Neuronal stem cell (in vitro differentiated cells): Measurements from ENCODE around the gene YEATS2.

Experiments used
- DNase-seq: peaks from one replicate; pipeline ENCODE4 v3.0.0-alpha.2; 2013; ENCODE audit warnings: low spot score
- H2AFZ ChIP-seq: one replicate; pipeline ENCODE4 v1.6.1; 2013; ENCODE audit warnings: mild to moderate bottlenecking, low read length, inconsistent platforms
- H2AK5ac ChIP-seq: 2 replicates; pipeline ENCODE4 v1.6.1; 2013; ENCODE audit warnings: low read depth, mild to moderate bottlenecking, inconsistent platforms, low read length, moderate library complexity, mixed read lengths
- H2BK120ac ChIP-seq: 2 replicates; pipeline ENCODE4 v1.6.1; 2013; ENCODE audit warnings: low read depth, mild to moderate bottlenecking, inconsistent platforms, low read length, moderate library complexity, mixed read lengths
- H2BK12ac ChIP-seq: one replicate; pipeline ENCODE4 v1.6.1; 2013; ENCODE audit warnings: low read length, inconsistent platforms
- H2BK15ac ChIP-seq: 2 replicates; pipeline ENCODE4 v1.6.1; 2013; ENCODE audit warnings: mild to moderate bottlenecking, low read length, inconsistent platforms, mixed read lengths
- H2BK5ac ChIP-seq: one replicate; pipeline ENCODE4 v1.6.1; 2013; ENCODE audit warnings: inconsistent platforms, mild to moderate bottlenecking, low read length, moderate library complexity
- H3K14ac ChIP-seq: one replicate; pipeline ENCODE4 v1.6.1; 2013; ENCODE audit warnings: low read length, inconsistent platforms
- H3K18ac ChIP-seq: 2 replicates; pipeline ENCODE4 v1.6.1; 2013; ENCODE audit warnings: low read length, inconsistent platforms
- H3K23ac ChIP-seq: 2 replicates; pipeline ENCODE4 v1.6.1; 2013; ENCODE audit warnings: low read depth, mild to moderate bottlenecking, mixed read lengths, low read length, inconsistent platforms; ENCODE audit not compliant: poor library complexity
- H3K27ac ChIP-seq: replicated peaks from 3 replicates; pipeline ENCODE4 v1.5.1; 2013; ENCODE audit warnings: low read length, inconsistent platforms
- H3K27me3 ChIP-seq, 3 experiments: 2 replicates each; pipeline ENCODE4 v1.6.1; 2013; ENCODE audit warnings: low read length in 3 of 3, mild to moderate bottlenecking in 2 of 3, inconsistent platforms in 1 of 3, low read depth in 1 of 3, mixed read lengths in 1 of 3, moderate library complexity in 1 of 3; ENCODE audit not compliant: control insufficient read depth in 3 of 3, insufficient read depth in 3 of 3
- H3K36me3 ChIP-seq, 2 donors: replicated peaks in 1 of 2; 2 replicates each; pipeline ENCODE4 v1.6.1; 2013; ENCODE audit warnings: low read length in 2 of 2; ENCODE audit not compliant: control insufficient read depth in 2 of 2, insufficient read depth in 2 of 2
- H3K4ac ChIP-seq: 2 replicates; pipeline ENCODE4 v1.6.1; 2013; ENCODE audit warnings: inconsistent platforms, mild to moderate bottlenecking, low read length, moderate library complexity
- H3K4me1 ChIP-seq, 2 donors: 1 replicate in 1 of 2; 2 replicates in 1 of 2; pipeline ENCODE4 v1.6.1; 2013; ENCODE audit warnings: low read length in 2 of 2, low read depth in 1 of 2; ENCODE audit not compliant: control insufficient read depth in 2 of 2, insufficient read depth in 1 of 2
- H3K4me2 ChIP-seq: one replicate; pipeline ENCODE4 v1.6.1; 2013; ENCODE audit warnings: mild to moderate bottlenecking, low read length, inconsistent platforms; ENCODE audit not compliant: insufficient read depth, poor library complexity, severe bottlenecking
- H3K4me3 ChIP-seq, 2 donors: 2 replicates each; pipeline ENCODE4 v1.5.1; 2013; ENCODE audit warnings: low read length in 2 of 2, mild to moderate bottlenecking in 2 of 2, inconsistent platforms in 1 of 2, moderate library complexity in 1 of 2
- H3K79me1 ChIP-seq: one replicate; pipeline ENCODE4 v1.6.1; 2013; ENCODE audit warnings: low read depth, mild to moderate bottlenecking, inconsistent platforms, low read length, moderate library complexity
- H3K9ac ChIP-seq: one replicate; pipeline ENCODE4 v1.6.1; 2013; ENCODE audit warnings: mild to moderate bottlenecking, low read depth, low read length, inconsistent platforms; ENCODE audit not compliant: poor library complexity
- H3K9me3 ChIP-seq, 2 donors: replicated peaks in 1 of 2; 2 replicates each; pipeline versions ENCODE3 to v1.6.1; 2013; ENCODE audit warnings: low read length in 2 of 2, mild to moderate bottlenecking in 2 of 2, inconsistent platforms in 1 of 2, low read depth in 1 of 2, mixed read lengths in 1 of 2, moderate library complexity in 1 of 2; ENCODE audit not compliant: control insufficient read depth in 2 of 2, insufficient read depth in 1 of 2
- H4K8ac ChIP-seq: one replicate; pipeline ENCODE4 v1.6.1; 2013; ENCODE audit warnings: low read depth, mild to moderate bottlenecking, inconsistent platforms, low read length, moderate library complexity
- H4K91ac ChIP-seq: one replicate; pipeline ENCODE4 v1.6.1; 2013; ENCODE audit warnings: low read length, low read depth, mild to moderate bottlenecking, inconsistent platforms; ENCODE audit not compliant: poor library complexity
- WGBS, 2 donors: extraction: QIAGEN DNeasy Blood & Tissue Kit; methylation state at CpG; one replicate each; pipeline ENCODE4 v1.1.7; 2013; ENCODE audit warnings: missing lambda C conversion rate in 2 of 2, mixed read lengths in 1 of 2; ENCODE audit not compliant: insufficient read length in 2 of 2, insufficient replicate concordance in 1 of 2; ENCODE audit errors: extremely low coverage in 2 of 2; 5-methylcytosine and 5-hydroxymethylcytosine counted together

The YEATS2 gene

DNA sequence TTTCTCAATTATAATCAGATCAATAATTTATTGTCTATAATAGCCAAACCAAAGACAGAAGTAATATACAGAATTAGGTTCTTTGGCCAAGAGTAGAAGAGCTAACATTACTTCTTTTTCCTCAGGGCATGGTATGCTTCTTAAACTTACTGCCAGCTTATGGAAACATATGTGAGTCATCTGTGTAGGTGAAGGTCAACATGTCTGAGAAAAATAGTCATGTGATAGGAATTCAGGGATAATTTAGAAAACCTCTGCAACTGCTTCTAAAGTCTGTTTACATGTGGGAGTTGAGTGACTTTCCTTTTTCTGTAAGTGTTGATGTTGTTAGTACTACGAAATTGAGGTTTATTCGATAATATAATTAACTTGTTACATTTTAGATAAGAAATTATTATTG lies 147.0 kb downstream of the YEATS2 start:
- Histone ChIP-seq H2BK5ac (no peak overlapping the region), H3K14ac (no peak overlapping the region), H4K8ac (no peak overlapping the region), H3K27me3 (no peaks in the 10 kb centered on the region), H3K18ac (no peak overlapping the region), H4K91ac (no peak overlapping the region), H3K36me3 (peaks cover 23 to 92% of the 10 kb centered on the region in 2 donors), H3K23ac (no peak overlapping the region), H2BK120ac (no peak overlapping the region), H2AFZ (no peak overlapping the region), H3K4me1 (no peaks in the 10 kb centered on the region), H3K4me2 (no peak overlapping the region), H2AK5ac (no peak overlapping the region), H3K4ac (no peak overlapping the region), H2BK15ac (no peak overlapping the region), H3K4me3 (no peak overlapping the region), H2BK12ac (no peak overlapping the region), H3K9me3 (peaks cover 0 to 10% of the 10 kb centered on the region in 2 donors), H3K9ac (no peak overlapping the region), H3K79me1 (no peaks in the 10 kb centered on the region), H3K27ac (no peak overlapping the region)
- DNase-seq = no peak
- WGBS, 2 donors = no CpG with 5 or more reads among the region's 2 CpGs

DNA sequence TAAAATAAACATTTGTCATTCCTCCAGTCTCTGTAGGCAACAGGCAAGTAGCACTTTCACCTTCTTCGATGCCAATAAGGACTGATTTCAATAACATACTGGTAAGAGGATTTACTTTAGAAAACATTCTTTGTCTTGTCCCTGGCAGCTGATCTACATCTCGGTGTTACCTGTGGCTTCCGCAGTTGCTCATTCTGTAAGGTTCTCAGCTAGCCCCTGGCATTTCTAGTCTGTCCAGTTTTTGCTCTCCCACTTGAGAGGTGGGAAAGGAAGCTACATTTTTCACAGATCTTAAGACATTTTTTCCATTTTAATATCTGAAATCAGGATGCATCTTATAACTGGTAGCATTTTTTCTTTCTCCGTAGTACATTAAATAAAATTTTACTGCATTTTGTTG lies 147.5 kb downstream of the YEATS2 start:
- WGBS, 2 donors = no CpG with 5 or more reads among the region's 4 CpGs
- no peak overlapping the region for H3K27ac ChIP-seq

DNA sequence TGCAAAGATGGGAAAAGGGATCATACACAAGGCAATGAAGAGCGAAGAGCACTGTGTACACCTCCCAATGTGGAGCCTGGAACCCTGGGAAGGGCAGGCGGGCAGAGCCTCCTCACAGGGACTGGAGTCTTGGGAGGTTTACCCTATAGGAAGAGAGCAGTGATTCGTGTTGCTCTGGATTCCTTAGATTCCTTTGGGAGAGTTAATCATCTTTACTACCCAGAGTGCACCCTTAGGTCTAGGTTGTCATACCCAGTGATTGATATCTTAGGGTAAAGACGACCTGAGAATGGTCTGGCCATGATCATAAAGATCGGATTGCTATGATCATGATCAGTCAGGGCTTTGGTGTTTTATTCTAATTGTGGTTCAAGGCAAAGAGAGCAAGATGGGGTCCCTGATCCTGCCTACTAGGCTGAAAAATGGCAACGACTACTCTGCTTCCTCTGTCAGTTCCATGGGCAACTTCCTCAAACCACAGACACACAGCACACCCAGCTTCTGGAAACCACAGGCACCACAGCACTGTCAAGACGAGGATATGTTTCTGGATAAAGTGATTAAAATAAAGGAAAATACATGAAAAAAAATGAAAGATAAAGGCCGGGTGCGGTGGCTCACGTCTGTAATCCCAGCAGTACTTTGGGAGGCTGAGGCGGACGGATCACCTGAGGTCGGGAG lies 148.2 kb downstream of the YEATS2 start:
- Histone ChIP-seq H3K4me1 (no peaks in the 10 kb centered on the region), H3K9ac (no peak overlapping the region), H2BK12ac (no peak overlapping the region), H3K27ac (no peak overlapping the region), H3K14ac (no peak overlapping the region), H4K91ac (no peak overlapping the region), H4K8ac (no peak overlapping the region), H2BK120ac (no peak overlapping the region), H3K9me3 (peaks cover 0 to 10% of the 10 kb centered on the region in 2 donors), H3K23ac (no peak overlapping the region), H3K27me3 (no peaks in the 10 kb centered on the region), H2AK5ac (no peak overlapping the region), H3K18ac (no peak overlapping the region), H3K4me3 (no peak overlapping the region), H3K79me1 (no peaks in the 10 kb centered on the region), H3K4me2 (no peak overlapping the region), H2AFZ (no peak overlapping the region), H2BK5ac (no peak overlapping the region), H2BK15ac (no peak overlapping the region), H3K4ac (no peak overlapping the region), H3K36me3 (peaks cover 24 to 92% of the 10 kb centered on the region in 2 donors)
- DNase-seq = no peak
- no CpG with 5 or more reads among the region's 13 CpGs for WGBS, 2 donors

More for the DNA sequence above, 147.5 kb downstream of the YEATS2 start:
- H3K4ac ChIP-seq = no peak overlapping the region
- H3K9me3 ChIP-seq = peaks cover 0 to 10% of the 10 kb centered on the region in 2 donors
- no peaks in the 10 kb centered on the region for H3K79me1 ChIP-seq
- no peaks in the 10 kb centered on the region for H3K4me1 ChIP-seq
- H3K27me3 ChIP-seq = no peaks in the 10 kb centered on the region
- H3K23ac ChIP-seq = no peak overlapping the region
- no peak overlapping the region for H2BK5ac ChIP-seq
- no peak overlapping the region for H2BK120ac ChIP-seq
- H3K36me3 ChIP-seq = peaks cover 24 to 92% of the 10 kb centered on the region in 2 donors
- H4K8ac ChIP-seq = no peak overlapping the region
- no peak overlapping the region for H2BK12ac ChIP-seq
- no peak overlapping the region for H2AK5ac ChIP-seq
- H3K14ac ChIP-seq = no peak overlapping the region
- no peak overlapping the region for H2AFZ ChIP-seq
- DNase-seq = no peak
- H2BK15ac ChIP-seq = no peak overlapping the region
- H3K4me3 ChIP-seq = no peak overlapping the region
- H3K9ac ChIP-seq = no peak overlapping the region
- H4K91ac ChIP-seq = no peak overlapping the region
- H3K4me2 ChIP-seq = no peak overlapping the region
- H3K18ac ChIP-seq = no peak overlapping the region

DNA sequence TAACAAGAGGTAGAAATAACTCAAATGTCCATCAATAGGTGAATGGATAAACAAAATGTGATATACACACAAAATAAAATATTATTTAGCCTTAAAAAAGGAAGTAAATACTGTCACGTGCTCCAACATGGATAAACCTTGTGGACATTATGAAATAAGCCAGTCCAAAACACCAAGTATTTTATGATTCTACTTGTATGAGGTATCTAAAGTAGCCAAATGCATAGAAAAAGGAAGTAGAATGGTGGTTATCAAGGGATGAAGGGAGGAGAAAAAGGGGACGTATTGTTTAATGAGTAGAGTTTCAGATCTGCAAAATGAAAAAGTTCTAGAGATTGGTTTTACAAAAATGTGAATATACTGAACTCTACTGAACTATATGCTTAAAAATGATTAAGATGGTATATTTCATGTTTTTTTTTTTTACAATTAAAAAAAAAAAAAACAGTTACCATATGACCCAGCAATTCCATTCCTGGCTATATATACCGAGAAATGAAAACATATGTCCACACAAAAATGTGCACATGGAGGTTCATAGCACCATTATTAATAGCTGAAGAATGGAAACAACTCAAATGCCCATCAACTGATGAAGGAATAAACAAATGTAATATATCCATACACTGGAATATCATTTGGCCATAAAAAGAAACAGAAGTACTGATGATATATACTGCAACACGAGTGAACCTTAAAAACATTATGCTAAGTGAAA lies 156.9 kb downstream of the YEATS2 start:
- Histone ChIP-seq H3K9me3 (peaks cover 0 to 5% of the 10 kb centered on the region in 2 donors), H3K4me1 (no peaks in the 10 kb centered on the region), H3K36me3 (peaks cover 6 to 97% of the 10 kb centered on the region in 2 donors), H2BK5ac (no peak overlapping the region), H3K27me3 (no peaks in the 10 kb centered on the region), H2AK5ac (no peak overlapping the region), H3K79me1 (peaks cover 2% of the 10 kb centered on the region), H3K9ac (no peak overlapping the region), H2AFZ (no peak overlapping the region), H3K18ac (no peak overlapping the region), H3K27ac (no peak overlapping the region), H4K8ac (no peak overlapping the region), H2BK15ac (no peak overlapping the region), H3K4me3 (no peak overlapping the region), H3K4ac (no peak overlapping the region), H4K91ac (no peak overlapping the region), H3K23ac (no peak overlapping the region), H3K14ac (no peak overlapping the region), H2BK120ac (no peak overlapping the region), H3K4me2 (no peak overlapping the region), H2BK12ac (no peak overlapping the region)
- WGBS, 2 donors = 100% methylated on average over 1 of the region's 4 CpGs; no CpG with 5 or more reads in 1 of the 2 donors
- no peak for DNase-seq
